Stimulated activated CD8-positive, alpha-beta memory T cell treated with anti-CD3 and anti-CD28 coated beads, Interleukin-15, amount 100 ng/mL, for 24 hours (primary cell): ENCODE measurements around the gene INTS4.
"Not testable (repeated sequence)": the region's sequence is repeated elsewhere in the genome, so short reads cannot be mapped to it uniquely, and the experiment has no call there.

Experiments used
- DNase-seq: peaks from one replicate; pipeline ENCODE4 v3.0.0-alpha.2; 2020; ENCODE audit warnings: low read depth

Gene INTS4

DNA sequence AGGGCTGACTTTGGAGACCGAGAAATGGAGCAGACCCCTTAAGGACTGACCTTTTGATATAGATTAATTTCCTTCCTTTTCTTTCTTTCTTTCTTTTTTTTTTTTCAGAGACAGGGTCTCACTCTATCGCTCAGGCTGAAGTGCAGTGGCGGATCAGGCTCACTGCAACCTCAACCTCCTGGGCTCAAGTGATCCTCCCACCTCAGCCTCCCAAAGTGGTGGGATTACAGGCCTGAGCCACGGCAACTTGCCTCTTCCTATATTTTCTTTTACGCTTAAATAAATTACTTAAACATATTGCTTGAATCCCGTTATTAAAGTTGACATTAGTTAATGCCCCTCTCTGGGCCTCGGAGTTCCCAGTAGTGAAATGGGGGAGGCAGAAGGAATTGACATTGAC lies 29.0 kb upstream of the INTS4 start:
- DNase-seq, result no peak

- no peak for DNase-seq
These were observed 28.2 kb upstream of the INTS4 start, which contains the start of gene KCTD14 for GRCh38 chr11:78022397-78023396. Gene KCTD14, minus strand, starts transcription at chr11:78023276. Its CDS starts 27 bp downstream, at chr11:78023249.

DNA sequence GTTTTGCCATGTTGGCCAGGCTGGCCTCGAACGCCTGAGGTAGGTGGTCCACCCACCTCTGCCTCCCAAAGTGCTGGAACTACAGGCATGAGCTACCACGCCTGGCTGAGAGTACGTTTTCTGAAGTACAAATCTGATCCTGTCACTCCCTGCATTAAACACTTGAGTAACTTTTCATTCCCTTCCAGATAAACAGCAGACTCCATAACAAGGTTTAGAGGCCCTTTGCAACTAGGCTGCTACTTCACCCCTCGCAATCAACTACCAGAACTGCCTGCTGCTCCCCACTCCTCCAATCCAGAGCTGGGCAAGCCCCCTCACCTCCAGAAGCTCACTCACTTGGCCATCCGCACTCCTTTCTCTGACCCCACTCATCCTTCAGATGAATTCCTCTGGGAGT lies 27.1 kb upstream of the INTS4 start:
- no peak for DNase-seq

DNA sequence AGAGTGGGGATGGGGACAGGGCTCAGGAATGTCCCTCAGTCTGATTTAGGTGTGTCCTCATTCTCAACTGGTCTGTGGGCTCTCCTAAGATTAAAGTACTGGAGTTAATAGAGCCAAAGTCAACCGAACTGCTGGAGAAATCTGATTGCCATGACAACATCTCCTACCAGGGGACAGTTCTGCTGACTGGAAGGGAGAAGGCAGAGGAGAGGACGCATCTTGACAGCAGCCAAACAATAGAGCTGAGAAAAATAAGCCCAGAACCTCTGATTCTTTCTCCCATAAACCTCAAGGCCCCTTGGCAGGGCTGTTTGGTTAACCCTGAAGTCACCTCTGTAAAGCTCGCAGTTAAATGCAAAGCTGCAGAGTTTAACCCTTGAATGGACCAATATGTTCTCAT lies 25.8 kb upstream of the INTS4 start:
- DNase-seq, result no peak

DNA sequence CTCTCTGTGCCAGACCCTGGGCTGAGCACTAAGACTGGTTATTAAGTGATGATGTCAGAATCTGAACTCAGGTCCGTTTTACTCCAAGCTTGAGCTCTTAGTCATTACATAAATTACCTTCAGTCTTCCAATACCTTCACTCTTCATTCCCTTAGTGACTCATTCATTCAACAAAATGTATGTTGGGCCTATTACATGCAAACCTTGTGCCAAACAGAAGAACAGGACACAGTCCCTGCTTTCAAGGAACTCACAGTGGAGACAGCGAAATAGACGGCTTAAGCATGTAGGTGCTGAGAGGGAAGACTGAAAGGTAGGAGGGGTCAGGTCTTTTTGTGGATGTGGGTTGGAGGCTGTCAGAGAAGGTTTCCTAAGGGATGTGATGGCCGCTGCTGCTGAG lies 25.3 kb upstream of the INTS4 start:
- DNase-seq, result no peak

DNA sequence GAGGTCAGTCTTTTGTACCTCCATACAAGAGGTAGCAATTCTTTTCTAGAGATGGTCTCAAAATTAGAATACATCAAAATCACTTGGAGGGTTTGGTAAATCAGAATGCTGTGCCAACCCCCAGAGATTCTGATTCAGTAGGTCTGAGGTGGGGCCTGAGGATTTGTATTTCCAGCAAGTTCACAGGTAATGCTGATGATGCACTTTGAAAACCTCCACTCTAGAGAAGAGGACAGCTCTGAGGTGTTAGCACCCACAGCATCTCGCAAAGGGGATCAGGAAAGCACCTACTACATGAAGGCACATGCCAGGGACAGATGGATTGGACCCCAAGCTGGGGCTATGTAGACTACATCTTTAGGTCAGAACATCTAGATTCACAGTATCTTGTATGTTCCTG lies 21.4 kb upstream of the INTS4 start:
- DNase-seq, result no peak

DNA sequence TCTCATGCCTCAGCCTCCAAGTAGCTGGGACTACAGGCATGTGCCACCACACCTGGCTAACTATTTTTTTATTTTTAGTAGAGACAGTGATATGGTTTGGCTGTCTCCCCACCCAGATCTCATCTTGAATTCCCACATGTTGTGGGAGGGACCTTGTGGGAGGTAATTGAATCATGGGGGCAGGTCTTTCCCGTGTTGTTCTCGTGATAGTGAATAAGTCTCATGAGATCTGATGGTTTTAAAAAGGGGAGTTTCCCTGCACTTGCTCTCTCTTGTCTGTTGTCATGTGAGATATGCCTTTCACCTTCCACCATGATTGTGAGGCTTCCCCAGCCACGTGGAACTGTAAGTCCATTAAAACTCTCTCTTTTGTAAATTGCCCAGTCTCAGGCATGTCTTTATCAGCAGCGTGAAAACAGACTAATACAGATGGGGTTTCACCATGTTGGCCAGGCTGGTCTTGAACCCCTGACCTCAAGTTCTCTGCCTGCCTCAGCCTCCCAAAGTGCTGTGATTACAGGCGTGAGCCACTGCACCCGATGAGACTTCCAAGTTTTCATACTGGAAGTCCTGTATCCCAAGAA lies 20.6 kb upstream of the INTS4 start:
- not testable (repeated sequence) for DNase-seq

GRCh38 chr11:78011301-78011700 lies 16.8 kb upstream of the INTS4 start:
- no peak for DNase-seq

DNA sequence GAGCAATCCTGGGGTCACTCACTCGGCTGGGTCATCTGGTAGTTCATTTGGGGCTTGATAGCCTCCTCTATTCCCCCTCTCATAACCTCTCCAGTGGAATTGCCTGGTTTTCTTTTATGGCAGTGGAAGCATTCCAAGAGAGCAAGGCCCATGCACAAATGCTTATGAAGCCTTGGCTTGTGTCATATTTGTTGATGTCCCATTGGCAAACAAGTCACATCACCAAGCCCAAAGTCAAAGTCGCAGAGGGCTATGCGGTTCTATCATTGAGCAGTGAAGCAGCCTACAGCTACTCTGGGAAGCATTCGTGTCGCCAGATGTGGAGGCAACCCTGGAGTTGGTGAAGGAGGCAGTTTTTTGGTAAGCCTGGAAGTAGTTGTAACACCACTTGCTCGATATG lies 16.3 kb upstream of the INTS4 start:
- no peak for DNase-seq

- no peak for DNase-seq
These were observed 15.8 kb upstream of the INTS4 start for GRCh38 chr11:78010304-78010703.

- DNase-seq, result no peak
These were observed 14.6 kb upstream of the INTS4 start for GRCh38 chr11:78009062-78009461.

GRCh38 chr11:78000193-78000592 lies 5.7 kb upstream of the INTS4 start:
- DNase-seq, result no peak

GRCh38 chr11:77999446-78000030 lies 5.1 kb upstream of the INTS4 start:
- no peak for DNase-seq

DNA sequence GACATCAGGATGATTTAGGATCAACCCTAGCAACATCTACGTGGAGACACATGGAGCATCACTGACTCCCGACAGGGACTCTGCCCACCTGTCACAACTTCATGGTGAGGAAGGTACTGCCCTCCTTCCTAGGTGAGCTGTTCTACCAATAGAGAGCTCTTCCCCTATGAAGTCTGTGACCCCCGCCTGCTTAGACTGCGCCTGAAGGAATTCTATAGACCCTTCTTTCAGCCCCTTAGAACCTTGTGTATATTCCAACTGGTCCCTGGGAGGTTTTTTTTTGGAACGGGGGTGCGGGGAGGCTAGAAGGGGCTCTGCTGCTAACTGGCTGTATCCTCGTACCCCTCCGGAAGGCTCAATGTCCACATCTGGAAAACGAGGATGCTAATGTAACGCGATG lies 566 bp downstream of the INTS4 start:
- no peak for DNase-seq

- DNase-seq, result no peak
These were observed 3.5 kb downstream of the INTS4 start for GRCh38 chr11:77990981-77991380.

DNA sequence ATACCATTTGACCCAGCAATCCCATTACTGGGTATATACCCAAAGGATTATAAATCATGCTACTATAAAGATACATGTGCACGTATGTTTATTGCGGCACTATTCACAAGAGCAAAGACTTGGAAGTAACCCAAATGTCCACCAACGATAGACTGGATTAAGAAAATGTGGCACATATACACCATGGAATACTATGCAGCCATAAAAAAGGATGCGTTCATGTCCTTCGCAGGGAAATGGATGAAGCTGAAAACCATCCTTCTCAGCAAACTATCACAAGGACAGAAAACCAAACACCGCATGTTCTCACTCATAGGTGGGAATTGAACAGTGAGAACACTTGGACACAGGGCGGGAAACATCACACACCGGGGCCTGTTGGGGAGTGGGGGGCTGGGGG lies 8.0 kb downstream of the INTS4 start:
- DNase-seq, result not testable (repeated sequence)

DNA sequence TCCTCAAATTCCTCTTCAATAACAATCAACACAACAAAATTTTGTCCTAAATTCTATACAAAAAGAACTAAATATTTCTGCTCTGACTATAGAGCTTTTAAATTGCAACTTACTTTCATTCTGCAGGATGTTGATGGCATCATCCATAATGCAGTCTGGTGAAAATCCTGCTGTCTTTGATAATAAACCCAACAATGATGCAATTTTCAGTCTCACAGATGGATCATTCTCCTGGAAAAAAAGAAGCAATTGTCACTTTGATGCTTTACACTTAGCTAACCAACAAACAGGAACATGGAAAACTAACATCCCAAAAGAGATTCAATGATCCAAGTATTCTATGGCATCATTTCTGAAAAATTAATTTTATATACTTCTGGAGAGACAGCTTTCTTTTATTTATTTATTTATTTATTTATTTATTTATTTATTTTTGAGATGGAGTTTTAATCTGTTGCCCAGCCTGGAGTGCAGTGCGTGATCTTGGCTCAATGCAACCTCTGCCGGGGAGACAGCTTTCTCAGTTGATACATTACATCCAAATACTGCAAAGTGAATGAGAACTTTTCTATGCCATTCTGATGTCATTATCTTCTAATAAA lies 13.0 kb downstream of the INTS4 start:
- no peak for DNase-seq

DNA sequence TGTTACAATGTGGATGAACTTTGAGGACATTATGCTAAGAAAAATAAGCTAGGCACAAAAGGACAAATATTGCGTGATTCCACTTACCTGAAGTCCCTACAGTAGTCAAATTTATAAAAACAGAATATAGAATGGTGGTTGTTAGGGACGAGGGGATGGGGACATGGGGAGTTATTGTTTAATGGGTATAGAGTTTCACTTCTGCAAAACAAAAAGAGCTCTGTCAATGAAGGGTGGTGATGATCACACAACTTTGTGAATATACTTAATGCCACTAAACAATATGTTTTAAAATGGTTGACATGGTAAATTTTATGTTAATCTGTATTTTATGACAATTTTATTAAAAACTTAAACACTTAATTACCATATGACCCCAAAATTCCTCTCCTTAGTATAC lies 26.1 kb downstream of the INTS4 start:
- no peak for DNase-seq

DNA sequence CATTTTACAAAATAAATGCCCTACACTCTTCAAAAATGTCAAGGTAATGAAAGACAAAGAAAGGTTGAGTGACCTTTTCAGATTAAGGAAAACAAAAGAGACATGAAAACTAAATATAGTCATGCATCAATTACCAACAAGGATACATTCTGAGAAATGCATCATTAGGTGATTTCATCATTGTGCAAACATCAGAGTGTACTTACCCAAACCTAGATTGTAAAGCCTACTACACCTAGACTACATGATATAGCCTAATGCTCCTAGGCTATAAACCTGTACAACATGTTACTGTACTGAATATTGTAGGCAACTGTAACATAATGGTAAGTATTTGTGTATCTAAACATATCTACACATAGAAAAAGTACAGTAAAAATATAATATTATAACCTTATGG lies 26.7 kb downstream of the INTS4 start:
- no peak for DNase-seq

DNA sequence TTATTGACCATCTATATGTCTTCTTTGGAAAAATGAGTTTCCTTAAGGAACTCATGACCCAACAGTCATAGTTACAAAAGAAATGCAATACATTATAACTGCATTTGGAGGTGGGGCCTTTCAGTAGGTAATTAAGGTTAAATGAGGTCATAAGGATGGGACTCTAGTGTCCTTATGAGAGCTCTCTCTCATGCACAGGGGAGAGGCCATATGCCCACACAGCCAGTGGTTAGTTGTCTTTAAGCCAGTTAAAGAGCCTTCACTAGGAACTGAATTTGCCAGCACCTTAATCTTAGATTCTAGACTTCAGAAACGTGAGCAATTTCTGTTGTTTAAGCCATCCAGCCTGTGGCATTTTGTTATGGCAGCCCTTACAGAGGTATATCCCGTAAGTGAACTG lies 27.3 kb downstream of the INTS4 start:
- DNase-seq, result no peak

DNA sequence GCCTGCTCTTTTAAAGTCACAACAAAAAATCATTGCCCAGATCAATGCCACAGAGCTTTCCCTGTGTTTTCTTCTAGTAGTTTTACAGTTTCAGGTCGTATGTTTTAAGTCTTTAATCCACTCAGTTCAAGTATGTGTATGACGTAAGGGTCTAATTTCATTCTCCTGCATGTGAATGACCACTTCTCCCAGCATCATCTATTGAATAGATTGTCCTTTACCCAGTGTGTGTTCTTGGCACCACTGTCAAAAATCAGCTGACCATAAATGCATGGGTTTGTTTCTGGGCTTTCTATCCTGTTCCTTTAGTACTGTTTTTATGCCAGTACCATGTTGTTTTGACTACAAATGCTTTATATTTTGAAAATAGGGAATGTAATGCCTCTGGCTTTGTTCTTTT lies 28.1 kb downstream of the INTS4 start:
- DNase-seq, result no peak

GRCh38 chr11:77959434-77959833 lies 35.0 kb downstream of the INTS4 start:
- DNase-seq, result no peak
